Neural progenitor cell (in vitro differentiated cells): ENCODE results near the gene EIF2B4.

Experiments used
- CTCF ChIP-seq: fragments of 200-600 bp; sonication (generic); IDR thresholded peaks from 2 replicates; pipeline ENCODE4 v1.5.1; 2017; ENCODE audit warnings: antibody characterized with exemption, mild to moderate bottlenecking
- EZH2 ChIP-seq: fragments of 200-600 bp; sonication (generic); IDR thresholded peaks from 2 replicates; pipeline ENCODE4 v1.6.1; 2017; ENCODE audit warnings: antibody characterized with exemption, mild to moderate bottlenecking, moderate library complexity

- TF ChIP-seq CTCF, result no peak
- no peak for TF ChIP-seq EZH2
Observed at GRCh38 chr2:27390822-27391679, 20.9 kb upstream of the EIF2B4 start.
